MM.1S (cell line): ENCODE measurements around the gene HDAC3.

Experiments
- CTCF ChIP-seq: fragments of 300-600 bp; sonication (generic); IDR thresholded peaks from 2 replicates; pipeline ENCODE4 v1.5.1; 2016; ENCODE audit warnings: antibody characterized with exemption, low read length, mixed read lengths
- EZH2 ChIP-seq: fragments of 300-600 bp; sonication (generic); optimal IDR thresholded peaks from 2 replicates; pipeline ENCODE3; 2017; ENCODE audit warnings: low read depth, mild to moderate bottlenecking, antibody characterized with exemption, low read length, mixed read lengths

GRCh38 chr5:141647242-141647641 is 10.6 kb upstream of the HDAC3 start:
- no peak for TF ChIP-seq CTCF
- TF ChIP-seq EZH2: no peak
